RWPE2 (cell line): ENCODE results near the gene PALD1.
A peak's percentile ranks its signal among the peaks of the same experiment; 100 is the strongest.

Source experiments
- ATAC-seq: fragments of 200-7000 bp; cut with Tn5 transposase; 3 replicates; pipeline ENCODE4 v1.9.1; 2021; ENCODE audit warnings: low read depth
- DNase-seq: peaks from one replicate; pipeline ENCODE4 v3.0.0-alpha.2; 2020; ENCODE audit warnings: low spot score
- H3K27ac ChIP-seq: fragments of 450-650 bp; 2 replicates; pipeline ENCODE4 v1.5.1; 2017; ENCODE audit warnings: mild to moderate bottlenecking; ENCODE audit not compliant: poor library complexity, severe bottlenecking
- H3K27me3 ChIP-seq: fragments of 250-450 bp; sonication (Bioruptor Pico); 2 replicates; pipeline ENCODE4 v1.5.1; 2021; ENCODE audit warnings: mild to moderate bottlenecking, moderate library complexity; ENCODE audit not compliant: insufficient read depth, poor library complexity, severe bottlenecking
- H3K36me3 ChIP-seq: fragments of 250-450 bp; sonication (Bioruptor Pico); 2 replicates; pipeline ENCODE4 v1.5.1; 2020; ENCODE audit warnings: low read depth, mild to moderate bottlenecking, moderate library complexity
- H3K4me1 ChIP-seq: fragments of 250-450 bp; sonication (Bioruptor Pico); 2 replicates; pipeline ENCODE4 v1.5.1; 2021; ENCODE audit warnings: mild to moderate bottlenecking, moderate library complexity; ENCODE audit not compliant: insufficient read depth, poor library complexity, severe bottlenecking
- H3K4me3 ChIP-seq: fragments of 250-450 bp; sonication (Bioruptor Pico); 2 replicates; pipeline ENCODE4 v1.5.1; 2021; ENCODE audit warnings: mild to moderate bottlenecking, moderate library complexity; ENCODE audit not compliant: severe bottlenecking
- H3K9me3 ChIP-seq: fragments of 250-450 bp; sonication (Bioruptor Pico); 2 replicates; pipeline ENCODE4 v1.5.1; 2021; ENCODE audit warnings: mild to moderate bottlenecking, moderate library complexity; ENCODE audit not compliant: severe bottlenecking
- CTCF ChIP-seq: fragments of 450-650 bp; IDR thresholded peaks from one replicate; pipeline ENCODE4 v1.5.1; 2017; ENCODE audit warnings: mild to moderate bottlenecking, moderate library complexity; ENCODE audit not compliant: poor library complexity, severe bottlenecking

Gene PALD1

GRCh38 chr10:70534281-70534680 is 55.7 kb downstream of the PALD1 start:
- H3K36me3 ChIP-seq, result no peaks in the 10 kb centered on the region
- no peaks in the 10 kb centered on the region for H3K27me3 ChIP-seq
- ATAC-seq (no peak), DNase-seq (no peak)
- H3K4me3 ChIP-seq, result no peak overlapping the region
- H3K4me1 ChIP-seq, result no peaks in the 10 kb centered on the region
- H3K27ac ChIP-seq, result no peak overlapping the region
- no peak for TF ChIP-seq CTCF
- no peaks in the 10 kb centered on the region for H3K9me3 ChIP-seq

- no peak overlapping the region for H3K4me3 ChIP-seq
- no peak overlapping the region for H3K27ac ChIP-seq
- no peaks in the 10 kb centered on the region for H3K27me3 ChIP-seq
- H3K4me1 ChIP-seq, result no peaks in the 10 kb centered on the region
- ATAC-seq (no peak), DNase-seq (no peak)
- no peaks in the 10 kb centered on the region for H3K9me3 ChIP-seq
- no peaks in the 10 kb centered on the region for H3K36me3 ChIP-seq
- no peak for TF ChIP-seq CTCF
Observed at GRCh38 chr10:70535001-70535400, 56.4 kb downstream of the PALD1 start.

GRCh38 chr10:70535451-70535850 is 56.9 kb downstream of the PALD1 start:
- Histone ChIP-seq H3K27me3 (no peaks in the 10 kb centered on the region), H3K4me1 (no peaks in the 10 kb centered on the region), H3K4me3 (no peak overlapping the region), H3K36me3 (no peaks in the 10 kb centered on the region), H3K27ac (no peak overlapping the region), H3K9me3 (no peaks in the 10 kb centered on the region)
- ATAC-seq (no peak), DNase-seq (no peak)
- TF ChIP-seq CTCF, result no peak

GRCh38 chr10:70536196-70536861 is 57.8 kb downstream of the PALD1 start:
- Histone ChIP-seq H3K4me3 (no peak overlapping the region), H3K27me3 (no peaks in the 10 kb centered on the region), H3K9me3 (no peaks in the 10 kb centered on the region), H3K27ac (no peak overlapping the region), H3K36me3 (no peaks in the 10 kb centered on the region), H3K4me1 (no peaks in the 10 kb centered on the region)
- TF ChIP-seq CTCF, result peak; percentile 17
- DNase-seq (no peak), ATAC-seq (no peak)

GRCh38 chr10:70537398-70538194 is 59.0 kb downstream of the PALD1 start:
- H3K36me3 ChIP-seq, result no peaks in the 10 kb centered on the region
- ATAC-seq (peak; percentile 35; the same call in 2 of the 3 replicates), DNase-seq (no peak)
- H3K9me3 ChIP-seq, result no peaks in the 10 kb centered on the region
- no peak overlapping the region for H3K4me3 ChIP-seq
- H3K4me1 ChIP-seq, result no peaks in the 10 kb centered on the region
- no peaks in the 10 kb centered on the region for H3K27me3 ChIP-seq
- peak; percentile 38 for TF ChIP-seq CTCF
- H3K27ac ChIP-seq, result no peak overlapping the region
